ENCODE measurements around the gene MAP6.

DNA sequence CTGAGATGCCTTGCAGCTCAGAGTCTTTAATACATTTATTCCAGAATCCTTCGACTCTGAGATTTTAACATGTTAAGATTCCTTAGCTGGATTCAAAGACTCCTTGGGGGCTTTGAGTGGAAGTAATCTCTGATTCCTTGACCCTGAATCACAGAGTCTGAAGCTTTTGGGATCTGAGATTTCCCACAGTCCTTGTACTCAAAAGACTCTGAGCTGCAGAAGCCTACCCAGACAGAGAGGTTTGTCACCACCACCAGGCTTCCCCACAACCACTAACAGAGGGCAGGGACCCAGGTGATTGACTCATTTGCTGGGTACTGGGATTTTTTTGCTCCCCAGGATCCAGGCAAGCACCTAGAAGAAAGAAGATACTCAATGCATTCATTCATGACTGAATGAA is 108.2 kb downstream of the MAP6 start:
- TF ChIP-seq ZFP3 (CRISPR knock-in tag; IDR thresholded peaks at IDR 0.05) (no peak), ZFP30 (CRISPR knock-in tag; IDR thresholded peaks at IDR 0.05) (no peak)
- TF ChIP-seq, protein P1, sequence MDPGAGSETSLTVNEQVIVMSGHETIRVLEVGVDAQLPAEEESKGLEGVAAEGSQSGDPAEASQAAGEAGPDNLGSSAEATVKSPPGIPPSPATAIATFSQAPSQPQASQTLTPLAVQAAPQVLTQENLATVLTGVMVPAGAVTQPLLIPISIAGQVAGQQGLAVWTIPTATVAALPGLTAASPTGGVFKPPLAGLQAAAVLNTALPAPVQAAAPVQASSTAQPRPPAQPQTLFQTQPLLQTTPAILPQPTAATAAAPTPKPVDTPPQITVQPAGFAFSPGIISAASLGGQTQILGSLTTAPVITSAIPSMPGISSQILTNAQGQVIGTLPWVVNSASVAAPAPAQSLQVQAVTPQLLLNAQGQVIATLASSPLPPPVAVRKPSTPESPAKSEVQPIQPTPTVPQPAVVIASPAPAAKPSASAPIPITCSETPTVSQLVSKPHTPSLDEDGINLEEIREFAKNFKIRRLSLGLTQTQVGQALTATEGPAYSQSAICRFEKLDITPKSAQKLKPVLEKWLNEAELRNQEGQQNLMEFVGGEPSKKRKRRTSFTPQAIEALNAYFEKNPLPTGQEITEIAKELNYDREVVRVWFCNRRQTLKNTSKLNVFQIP (CRISPR knock-in tag; IDR thresholded peaks at IDR 0.05; ENCODE audit: borderline replicate concordance, low read depth), result no peak

All from SK-N-SH treated with all-trans-retinoic acid at 6 μM for 48 hours (cell line).